ENCODE measurements around the gene RAN. TPM values are rescaled to one million over a fixed set of nuclear protein-coding genes. Genes with fewer than 3 reads are reported as not detected.
"Not testable (repeated sequence)": the region's sequence is repeated elsewhere in the genome, so short reads cannot be mapped to it uniquely, and the experiment has no call there.

RAN gene
- total RNA-seq, 1 donor from 2014 or later = 223 TPM

DNA sequence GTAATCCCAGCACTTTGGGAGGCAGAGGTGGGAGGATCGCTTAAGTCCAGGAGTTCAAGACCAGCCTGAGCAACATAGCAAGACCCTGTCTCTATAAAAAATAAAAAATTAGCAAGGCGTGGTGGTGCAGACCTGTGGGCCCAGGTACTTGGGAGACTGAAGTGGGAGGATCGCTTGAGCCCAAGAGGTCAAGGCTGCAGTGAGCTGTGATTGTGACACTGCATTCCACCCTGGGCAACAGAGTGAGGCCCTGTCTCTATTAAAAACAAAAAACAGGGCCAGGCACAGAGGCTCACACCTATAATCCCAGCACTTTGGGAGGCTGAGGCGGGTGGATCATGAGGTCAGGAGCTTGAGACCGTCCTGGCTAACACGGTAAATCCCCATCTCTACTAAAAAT lies 23.8 kb upstream of the RAN start:
- DNase-seq (ENCODE audit: low spot score); ATAC-seq; intact Hi-C loops (cut with DNase I): not testable (repeated sequence)

DNA sequence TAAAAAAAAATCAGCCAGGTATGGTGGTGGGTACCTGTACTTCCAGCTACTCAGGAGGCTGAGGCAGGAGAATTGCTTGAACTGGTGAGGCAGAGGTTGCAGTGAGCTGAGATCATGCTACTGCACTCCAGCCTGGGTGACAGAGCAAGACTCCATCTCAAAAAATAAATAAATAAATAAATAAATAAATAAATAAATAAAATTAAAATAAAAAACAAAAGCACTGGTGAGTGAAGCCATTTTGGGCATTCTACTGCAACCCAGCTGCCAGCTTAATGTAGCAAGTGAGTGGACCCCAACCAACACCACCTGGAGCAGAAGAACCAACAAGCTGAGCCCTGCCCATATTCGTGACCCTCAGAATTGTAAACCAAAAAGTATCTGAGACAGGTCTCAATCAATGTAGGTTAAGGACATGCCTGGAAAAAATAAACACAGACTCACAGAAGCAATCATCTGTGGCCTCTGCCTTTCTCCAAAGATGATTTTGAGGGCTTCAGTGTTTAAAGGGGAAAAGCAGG lies 23.0 kb upstream of the RAN start:
- DNase-seq (ENCODE audit: low spot score); ATAC-seq: not testable (repeated sequence)

GRCh38 chr12:130849561-130850417 lies 22.1 kb upstream of the RAN start:
- intact Hi-C loops (cut with DNase I) = no loop called here
- DNase-seq (ENCODE audit: low spot score) (no peak), ATAC-seq (no peak)

More for the DNA sequence above, 23.0 kb upstream of the RAN start:
- intact Hi-C loops (cut with DNase I) = not testable (repeated sequence)

- intact Hi-C loops (cut with DNase I) = no loop called here
- ATAC-seq = no peak
- DNase-seq (ENCODE audit: low spot score) = no peak
Measured at GRCh38 chr12:130850418-130851021, 21.3 kb upstream of the RAN start.

DNA sequence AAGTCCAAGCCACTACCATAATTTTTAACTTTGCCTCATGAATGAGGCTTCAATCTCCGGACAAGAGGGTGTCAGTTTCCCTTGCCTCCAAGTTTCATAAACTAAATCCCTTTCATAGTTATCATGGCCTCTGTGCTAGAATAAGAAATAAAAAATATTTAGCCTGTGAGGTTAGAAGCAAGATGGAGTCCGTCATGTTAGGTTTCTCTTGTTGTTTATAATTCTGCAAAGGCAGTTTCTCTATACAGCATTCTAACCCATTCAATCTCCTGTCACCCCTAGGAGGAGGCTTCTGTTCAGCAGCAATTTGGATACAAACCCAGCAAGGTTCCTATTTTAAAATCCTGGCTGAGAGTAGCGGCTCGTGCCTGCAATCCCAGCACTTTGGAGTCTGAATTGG lies 15.8 kb upstream of the RAN start:
- no peak for ATAC-seq
- intact Hi-C loops (cut with DNase I) = no loop called here

DNA sequence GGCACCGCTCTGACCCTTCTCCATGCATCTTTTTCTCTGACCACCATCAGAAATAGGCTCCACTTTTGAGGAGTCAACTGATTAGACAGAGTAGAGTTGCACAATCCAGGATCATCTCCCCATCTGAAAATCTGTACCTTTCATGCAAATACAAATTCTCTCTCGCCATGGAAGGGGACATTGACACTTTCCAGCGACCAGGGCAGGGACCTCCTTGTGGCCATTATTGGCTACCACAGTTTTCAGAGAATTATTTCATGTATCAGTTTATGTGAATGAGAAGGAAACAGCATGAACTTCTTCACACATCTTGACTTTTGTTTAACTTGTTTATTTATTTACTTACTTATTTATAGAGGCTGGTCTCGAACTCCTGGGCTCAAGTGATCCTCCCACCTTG lies 13.8 kb upstream of the RAN start:
- ATAC-seq = no peak
- intact Hi-C loops (cut with DNase I) = no loop called here
- DNase-seq (ENCODE audit: low spot score) = peak; percentile 0

More for the DNA sequence above, 15.8 kb upstream of the RAN start:
- DNase-seq (ENCODE audit: low spot score) = no peak

DNA sequence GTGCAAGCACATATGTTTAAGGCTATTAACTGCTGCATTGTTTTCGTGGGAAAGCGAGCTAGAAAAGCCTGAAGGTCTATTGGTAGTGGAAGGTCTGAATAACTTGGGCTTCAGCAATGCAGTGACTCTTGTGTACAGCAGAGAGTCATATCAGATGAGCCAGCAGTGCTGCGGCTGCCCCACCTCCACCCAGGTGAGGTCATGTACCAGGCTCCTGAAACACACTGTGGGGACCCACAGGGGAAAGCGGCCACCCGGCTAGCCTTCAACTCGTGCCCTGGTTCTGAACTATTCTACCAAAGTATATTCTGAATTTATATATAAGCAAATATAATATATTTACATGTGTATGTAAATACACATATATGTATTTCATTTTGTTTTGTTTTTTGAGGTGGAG lies 12.7 kb upstream of the RAN start:
- ATAC-seq (no peak), DNase-seq (ENCODE audit: low spot score) (peak; percentile 23)
- intact Hi-C loops (cut with DNase I) = no loop called here

DNA sequence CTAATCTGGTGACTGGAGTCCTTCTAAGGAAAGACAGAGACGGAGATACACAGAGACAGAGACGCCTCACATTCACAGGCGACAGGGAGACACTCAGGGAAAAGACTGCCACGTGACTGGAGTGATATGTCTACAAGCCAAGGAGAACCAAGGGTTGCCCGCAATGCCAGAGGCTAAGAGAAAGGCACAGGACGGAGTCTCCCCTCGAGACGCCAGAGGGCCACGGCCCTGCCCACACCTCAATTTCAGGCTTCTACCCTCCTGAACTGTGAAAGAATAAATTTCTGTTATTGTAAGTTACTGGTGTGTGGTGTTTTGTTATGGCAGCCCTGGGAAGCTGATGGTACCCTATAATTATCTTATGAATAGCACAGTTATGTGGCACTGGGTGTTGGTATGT lies 11.6 kb upstream of the RAN start:
- no peak for DNase-seq (ENCODE audit: low spot score)
- no peak for ATAC-seq
- intact Hi-C loops (cut with DNase I) = no loop called here

DNA sequence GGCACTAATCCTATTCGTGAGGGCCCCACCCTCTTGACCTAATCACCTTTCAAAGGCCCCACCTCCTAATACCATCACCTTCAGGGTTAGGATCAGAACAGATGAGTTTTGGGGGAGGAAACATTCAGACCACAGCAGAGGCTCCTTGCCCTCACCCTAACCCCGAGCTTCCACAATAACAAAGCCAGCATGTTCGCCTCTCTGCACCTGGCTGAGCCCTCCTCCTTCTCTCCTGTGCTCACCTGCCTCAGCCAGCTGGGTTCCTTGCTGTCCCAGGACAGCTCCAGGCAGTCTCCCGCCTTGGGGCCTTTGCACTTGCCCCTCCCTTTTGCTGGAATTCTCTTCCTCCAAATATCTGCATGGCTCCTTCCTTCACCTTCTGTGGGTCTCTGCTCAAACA lies 9.7 kb upstream of the RAN start:
- ATAC-seq (no peak), DNase-seq (ENCODE audit: low spot score) (no peak)
- intact Hi-C loops (cut with DNase I) = no loop called here

DNA sequence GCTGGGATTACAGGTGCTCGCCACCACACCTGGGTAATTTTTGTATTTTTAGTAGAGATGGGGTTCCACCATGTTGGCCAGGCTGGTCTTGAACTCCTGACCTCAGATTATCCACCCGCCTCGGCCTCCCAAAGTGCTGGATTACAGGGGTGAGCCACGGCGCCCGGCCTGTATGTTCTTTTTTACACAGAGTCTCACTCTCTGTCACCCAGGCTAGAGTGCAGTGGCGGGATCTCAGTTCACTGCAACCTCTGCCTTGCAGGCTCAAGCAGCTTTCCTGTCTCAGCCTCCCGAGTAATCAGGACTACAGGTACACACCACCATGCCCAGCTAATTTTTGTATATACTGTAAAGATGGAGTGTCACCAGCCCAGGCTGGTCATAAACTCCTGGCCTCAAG lies 9.1 kb upstream of the RAN start:
- ATAC-seq = not testable (repeated sequence)

DNA sequence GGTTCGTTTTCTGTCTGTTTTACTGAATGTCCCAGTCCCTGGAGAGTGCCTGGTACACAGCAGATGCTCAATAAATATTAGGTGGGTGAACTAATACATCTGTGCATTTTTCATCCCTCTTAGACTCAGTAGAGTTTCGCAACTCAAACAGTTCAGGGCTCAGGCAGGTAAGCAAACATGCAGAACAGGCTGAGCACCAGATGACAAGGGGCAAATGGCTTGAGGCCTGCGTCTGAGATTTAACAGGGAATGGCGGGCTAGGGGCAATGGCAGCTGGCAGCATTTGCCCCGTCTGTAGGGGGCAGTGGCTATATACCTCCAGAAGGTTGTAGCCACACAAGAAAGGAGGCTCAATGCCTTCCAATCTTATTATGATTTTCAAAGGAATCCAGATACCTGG lies 8.6 kb upstream of the RAN start:
- intact Hi-C loops (cut with DNase I) = no loop called here
- ATAC-seq (no peak), DNase-seq (ENCODE audit: low spot score) (no peak)

More for the DNA sequence above, 9.1 kb upstream of the RAN start:
- DNase-seq (ENCODE audit: low spot score); intact Hi-C loops (cut with DNase I): not testable (repeated sequence)

DNA sequence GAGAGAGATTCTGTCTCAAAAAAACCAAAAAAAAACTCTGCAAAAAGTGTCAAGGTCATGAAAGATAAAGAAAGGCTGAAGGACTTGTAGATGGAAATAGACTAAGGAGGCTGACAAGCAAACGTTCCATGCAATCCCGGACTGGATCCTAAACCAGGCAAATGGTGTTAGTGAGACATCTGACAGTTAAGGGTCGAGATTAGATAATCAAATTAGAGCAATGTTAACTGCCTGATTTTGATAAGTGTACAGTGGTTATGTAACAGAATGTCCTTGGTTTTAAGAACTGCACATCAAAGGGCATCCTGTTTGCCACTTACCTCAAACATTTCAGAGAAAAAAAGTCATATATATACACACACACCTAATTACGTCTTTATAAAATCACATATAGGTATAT lies 3.5 kb upstream of the RAN start:
- ATAC-seq = no peak
- no peak for DNase-seq (ENCODE audit: low spot score)
- intact Hi-C loops (cut with DNase I) = no loop called here

GRCh38 chr12:130870442-130871285 lies 1.2 kb upstream of the RAN start:
- intact Hi-C loops (cut with DNase I) = no loop called here
- ATAC-seq (peak; percentile 69), DNase-seq (ENCODE audit: low spot score) (peak; percentile 73)

DNA sequence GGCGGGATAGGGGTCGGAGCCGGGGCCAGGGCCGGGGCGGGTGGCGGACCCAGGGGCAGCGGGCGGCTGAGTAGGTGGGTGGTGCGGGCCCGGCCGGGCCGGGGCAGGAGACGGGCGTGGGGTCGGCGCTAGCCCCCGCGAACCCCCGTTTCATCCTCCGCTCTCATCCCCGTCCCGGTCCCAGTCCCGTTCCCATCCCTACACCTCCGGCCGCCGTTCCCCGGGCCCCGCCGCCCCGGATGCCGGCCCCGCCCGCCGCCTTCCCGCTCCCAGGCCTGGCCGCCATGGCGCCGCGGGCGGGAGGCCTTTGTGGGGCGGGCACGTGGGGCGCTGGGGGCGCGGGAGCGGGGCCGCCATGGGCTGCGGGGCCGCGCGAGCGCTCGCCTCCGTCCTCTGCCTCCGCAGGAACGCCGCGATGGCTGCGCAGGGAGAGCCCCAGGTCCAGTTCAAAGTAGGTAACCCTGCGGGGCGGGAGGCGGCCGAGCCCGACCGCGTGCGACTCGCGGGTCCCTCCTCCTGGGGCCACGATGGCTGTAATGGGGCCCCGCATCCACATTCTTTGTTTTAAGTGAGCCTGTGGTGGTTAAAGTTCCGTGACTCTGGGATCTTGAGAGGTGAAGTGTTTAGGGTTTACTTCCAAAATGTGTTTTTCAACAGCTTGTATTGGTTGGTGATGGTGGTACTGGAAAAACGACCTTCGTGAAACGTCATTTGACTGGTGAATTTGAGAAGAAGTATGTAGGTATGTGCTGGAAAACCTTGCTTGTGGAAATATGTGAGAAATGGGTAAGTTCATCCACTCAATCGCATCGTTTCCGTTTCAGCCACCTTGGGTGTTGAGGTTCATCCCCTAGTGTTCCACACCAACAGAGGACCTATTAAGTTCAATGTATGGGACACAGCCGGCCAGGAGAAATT lies 572 bp downstream of the RAN start:
- DNase-seq (ENCODE audit: low spot score) (peak; percentile 61), ATAC-seq (no peak)
- intact Hi-C loops (cut with DNase I) = no loop called here

- no peak for ATAC-seq
- DNase-seq (ENCODE audit: low spot score) = no peak
- intact Hi-C loops (cut with DNase I) = no loop called here
Measured at GRCh38 chr12:130873106-130873795, 1.4 kb downstream of the RAN start.

- intact Hi-C loops (cut with DNase I) = no loop called here
- ATAC-seq (no peak), DNase-seq (ENCODE audit: low spot score) (no peak)
Measured at GRCh38 chr12:130873825-130874224, 2.0 kb downstream of the RAN start.

GRCh38 chr12:130874696-130875095 lies 2.8 kb downstream of the RAN start:
- ATAC-seq = no peak
- DNase-seq (ENCODE audit: low spot score) = no peak
- intact Hi-C loops (cut with DNase I) = no loop called here

GRCh38 chr12:130875193-130875592 lies 3.3 kb downstream of the RAN start:
- no peak for ATAC-seq
- intact Hi-C loops (cut with DNase I) = no loop called here
- no peak for DNase-seq (ENCODE audit: low spot score)
